WTC11 (cell line): Measurements from ENCODE around the gene TUBA3C.
"Not testable (repeated sequence)": the region's sequence is repeated elsewhere in the genome, so short reads cannot be mapped to it uniquely, and the experiment has no call there.

Experiments used
- CBFB ChIP-seq: sonication (generic); formaldehyde crosslinking; IDR thresholded peaks from 2 replicates; pipeline ENCODE4 v1.8.1; 2022; ENCODE audit warnings: mild to moderate bottlenecking, low read depth, missing genetic modification reagents
- TF ChIP-seq, protein P1 (sequence below): sonication (generic); formaldehyde crosslinking; IDR thresholded peaks from 2 replicates; pipeline ENCODE4 v1.8.1; 2023; ENCODE audit warnings: mild to moderate bottlenecking, missing genetic modification reagents, moderate library complexity
- TF ChIP-seq, protein P2 (sequence below): sonication (generic); formaldehyde crosslinking; IDR thresholded peaks from 2 replicates; pipeline ENCODE4 v1.8.0; 2022; ENCODE audit warnings: missing genetic modification reagents
- TF ChIP-seq, protein P3 (sequence below): sonication (generic); formaldehyde crosslinking; IDR thresholded peaks from 2 replicates; pipeline ENCODE4 v1.8.0; 2022; ENCODE audit warnings: mild to moderate bottlenecking, missing genetic modification reagents

DNA sequence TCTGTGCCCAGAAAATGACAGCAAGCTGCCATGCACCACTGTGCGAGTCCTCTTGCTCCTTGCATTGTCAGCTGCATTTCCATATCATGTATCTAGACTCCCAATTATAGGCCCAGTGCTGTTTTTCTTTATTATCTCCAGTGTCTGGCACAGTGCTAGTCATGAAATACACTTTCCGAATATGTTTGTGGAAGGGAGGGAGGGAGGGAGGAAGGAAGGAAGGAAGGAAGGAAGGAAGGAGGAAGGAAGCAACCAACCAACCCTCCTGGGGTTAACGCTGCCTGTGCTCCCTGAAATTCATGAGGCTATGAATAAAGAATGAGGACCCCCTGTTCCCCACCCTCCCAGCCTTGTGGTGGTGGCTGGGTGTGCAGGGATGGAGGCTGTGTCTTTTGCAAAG, 8.3 kb upstream of the TUBA3C start:
- TF ChIP-seq, protein P1, sequence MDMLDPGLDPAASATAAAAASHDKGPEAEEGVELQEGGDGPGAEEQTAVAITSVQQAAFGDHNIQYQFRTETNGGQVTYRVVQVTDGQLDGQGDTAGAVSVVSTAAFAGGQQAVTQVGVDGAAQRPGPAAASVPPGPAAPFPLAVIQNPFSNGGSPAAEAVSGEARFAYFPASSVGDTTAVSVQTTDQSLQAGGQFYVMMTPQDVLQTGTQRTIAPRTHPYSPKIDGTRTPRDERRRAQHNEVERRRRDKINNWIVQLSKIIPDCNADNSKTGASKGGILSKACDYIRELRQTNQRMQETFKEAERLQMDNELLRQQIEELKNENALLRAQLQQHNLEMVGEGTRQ (CRISPR knock-in tag) = not testable (repeated sequence)
- TF ChIP-seq CBFB (CRISPR knock-in tag) = not testable (repeated sequence)
- TF ChIP-seq, protein P2, sequence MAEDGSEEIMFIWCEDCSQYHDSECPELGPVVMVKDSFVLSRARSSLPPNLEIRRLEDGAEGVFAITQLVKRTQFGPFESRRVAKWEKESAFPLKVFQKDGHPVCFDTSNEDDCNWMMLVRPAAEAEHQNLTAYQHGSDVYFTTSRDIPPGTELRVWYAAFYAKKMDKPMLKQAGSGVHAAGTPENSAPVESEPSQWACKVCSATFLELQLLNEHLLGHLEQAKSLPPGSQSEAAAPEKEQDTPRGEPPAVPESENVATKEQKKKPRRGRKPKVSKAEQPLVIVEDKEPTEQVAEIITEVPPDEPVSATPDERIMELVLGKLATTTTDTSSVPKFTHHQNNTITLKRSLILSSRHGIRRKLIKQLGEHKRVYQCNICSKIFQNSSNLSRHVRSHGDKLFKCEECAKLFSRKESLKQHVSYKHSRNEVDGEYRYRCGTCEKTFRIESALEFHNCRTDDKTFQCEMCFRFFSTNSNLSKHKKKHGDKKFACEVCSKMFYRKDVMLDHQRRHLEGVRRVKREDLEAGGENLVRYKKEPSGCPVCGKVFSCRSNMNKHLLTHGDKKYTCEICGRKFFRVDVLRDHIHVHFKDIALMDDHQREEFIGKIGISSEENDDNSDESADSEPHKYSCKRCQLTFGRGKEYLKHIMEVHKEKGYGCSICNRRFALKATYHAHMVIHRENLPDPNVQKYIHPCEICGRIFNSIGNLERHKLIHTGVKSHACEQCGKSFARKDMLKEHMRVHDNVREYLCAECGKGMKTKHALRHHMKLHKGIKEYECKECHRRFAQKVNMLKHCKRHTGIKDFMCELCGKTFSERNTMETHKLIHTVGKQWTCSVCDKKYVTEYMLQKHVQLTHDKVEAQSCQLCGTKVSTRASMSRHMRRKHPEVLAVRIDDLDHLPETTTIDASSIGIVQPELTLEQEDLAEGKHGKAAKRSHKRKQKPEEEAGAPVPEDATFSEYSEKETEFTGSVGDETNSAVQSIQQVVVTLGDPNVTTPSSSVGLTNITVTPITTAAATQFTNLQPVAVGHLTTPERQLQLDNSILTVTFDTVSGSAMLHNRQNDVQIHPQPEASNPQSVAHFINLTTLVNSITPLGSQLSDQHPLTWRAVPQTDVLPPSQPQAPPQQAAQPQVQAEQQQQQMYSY (CRISPR knock-in tag) = not testable (repeated sequence)
- TF ChIP-seq, protein P3, sequence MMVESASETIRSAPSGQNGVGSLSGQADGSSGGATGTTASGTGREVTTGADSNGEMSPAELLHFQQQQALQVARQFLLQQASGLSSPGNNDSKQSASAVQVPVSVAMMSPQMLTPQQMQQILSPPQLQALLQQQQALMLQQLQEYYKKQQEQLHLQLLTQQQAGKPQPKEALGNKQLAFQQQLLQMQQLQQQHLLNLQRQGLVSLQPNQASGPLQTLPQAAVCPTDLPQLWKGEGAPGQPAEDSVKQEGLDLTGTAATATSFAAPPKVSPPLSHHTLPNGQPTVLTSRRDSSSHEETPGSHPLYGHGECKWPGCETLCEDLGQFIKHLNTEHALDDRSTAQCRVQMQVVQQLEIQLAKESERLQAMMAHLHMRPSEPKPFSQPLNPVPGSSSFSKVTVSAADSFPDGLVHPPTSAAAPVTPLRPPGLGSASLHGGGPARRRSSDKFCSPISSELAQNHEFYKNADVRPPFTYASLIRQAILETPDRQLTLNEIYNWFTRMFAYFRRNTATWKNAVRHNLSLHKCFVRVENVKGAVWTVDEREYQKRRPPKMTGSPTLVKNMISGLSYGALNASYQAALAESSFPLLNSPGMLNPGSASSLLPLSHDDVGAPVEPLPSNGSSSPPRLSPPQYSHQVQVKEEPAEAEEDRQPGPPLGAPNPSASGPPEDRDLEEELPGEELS (CRISPR knock-in tag) = not testable (repeated sequence)
